Myocyte (in vitro differentiated cells): ENCODE results near the gene GPR35. TPM values are rescaled to one million over a fixed set of nuclear protein-coding genes. Genes with fewer than 3 reads are reported as not detected.

Source experiments
- DNase-seq: peaks from one replicate; pipeline ENCODE4 v3.0.0-alpha.2; 2012; ENCODE audit warnings: low read depth
- total RNA-seq: library from RNA; depleted of rRNA; stranded (reverse); fragments of >200 nt; gene quantifications from 2 replicates; pipeline ENCODE4 v1.2.3, GENCODE V29; 2014

Gene GPR35
- total RNA-seq, 1 donor from 2014 or later, result 0.56 TPM

DNA sequence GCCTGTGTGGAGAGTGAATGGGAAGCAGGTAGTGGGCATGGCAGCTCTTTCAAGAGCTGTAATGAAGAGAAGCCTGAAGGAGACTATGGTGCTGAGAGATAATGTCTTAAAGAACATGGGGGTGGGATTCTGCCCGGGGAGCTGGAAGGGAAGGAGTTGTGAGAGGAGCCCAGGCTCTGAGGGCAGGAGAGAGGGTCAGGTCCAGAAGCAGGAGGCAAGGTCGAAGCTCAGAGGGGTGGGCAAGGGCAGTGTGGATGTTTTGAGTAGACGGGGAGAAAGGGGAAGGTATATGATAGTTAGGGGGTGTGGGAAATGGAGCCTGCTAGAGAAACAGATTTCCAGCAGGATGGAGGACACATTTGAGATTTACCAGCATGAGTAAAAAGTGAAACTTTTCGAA, 36.6 kb upstream of the GPR35 start:
- no peak for DNase-seq

DNA sequence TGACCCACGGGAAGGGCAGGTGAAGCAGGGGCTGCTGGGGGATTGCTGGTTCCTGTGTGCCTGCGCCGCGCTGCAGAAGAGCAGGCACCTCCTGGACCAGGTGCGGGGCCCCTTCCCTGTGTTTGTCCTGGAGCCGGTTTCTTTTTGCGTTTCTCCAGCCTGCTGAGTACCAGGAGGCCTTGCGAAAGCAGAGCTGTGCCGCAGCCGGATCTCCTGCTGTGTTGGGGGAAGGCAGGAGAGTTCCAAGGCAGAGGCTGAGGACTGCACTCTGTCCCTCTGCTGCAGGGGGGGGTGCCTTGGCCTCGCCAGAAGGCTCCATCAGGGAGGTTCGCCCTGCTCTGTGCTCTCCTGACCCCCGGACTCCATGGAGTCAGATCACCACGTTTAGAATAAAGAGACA, 35.9 kb upstream of the GPR35 start:
- DNase-seq, result no peak

DNA sequence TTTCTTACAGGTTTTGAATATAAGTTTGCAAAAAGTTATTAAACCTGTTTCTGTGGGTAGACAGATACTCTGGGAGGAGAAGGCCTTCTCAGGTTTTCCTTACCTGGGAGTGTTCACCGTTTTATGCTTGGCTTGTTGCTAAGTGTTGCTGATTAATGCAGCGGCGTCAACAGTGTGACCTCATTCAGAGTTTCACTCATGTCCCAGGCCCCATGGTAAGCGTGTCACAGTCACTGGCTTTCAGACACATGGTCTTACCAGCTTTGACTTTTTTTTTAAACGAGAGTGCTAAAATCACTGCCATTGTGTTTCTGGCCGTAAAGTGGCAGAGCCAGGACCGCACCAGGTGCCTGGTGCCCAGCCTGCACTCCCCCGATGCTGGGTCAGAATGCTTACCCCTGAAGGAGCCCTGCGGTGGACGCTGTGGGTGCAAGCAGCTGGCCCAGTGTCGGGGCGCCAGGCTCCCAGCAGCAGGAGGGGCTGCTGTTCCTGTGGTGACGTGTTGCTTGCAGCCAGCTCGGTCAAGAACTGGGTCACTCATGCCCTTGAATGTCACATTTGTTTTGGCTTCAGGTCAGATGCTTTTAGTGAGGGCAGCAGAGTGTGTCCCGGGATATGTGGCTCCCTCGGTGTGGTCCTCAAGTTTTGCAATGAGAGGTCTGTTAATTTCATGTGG, 35.3 kb upstream of the GPR35 start:
- DNase-seq, result no peak

DNA sequence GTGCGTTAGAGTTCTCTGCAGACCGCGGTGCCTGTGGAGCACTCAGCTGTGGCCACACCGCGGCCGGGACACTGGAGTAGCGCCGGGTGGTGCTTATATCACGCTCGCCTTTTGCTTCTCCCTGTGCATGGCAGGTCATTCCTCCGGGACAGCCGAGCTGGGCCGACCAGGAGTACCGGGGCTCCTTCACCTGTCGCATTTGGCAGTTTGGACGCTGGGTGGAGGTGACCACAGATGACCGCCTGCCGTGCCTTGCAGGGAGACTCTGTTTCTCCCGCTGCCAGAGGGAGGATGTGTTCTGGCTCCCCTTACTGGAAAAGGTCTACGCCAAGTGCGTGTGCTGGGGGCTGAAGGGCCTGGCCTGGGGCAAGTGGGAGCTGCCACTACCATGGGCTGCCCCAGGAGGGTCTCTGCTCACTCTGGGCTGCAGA, 34.6 kb upstream of the GPR35 start:
- DNase-seq, result no peak

DNA sequence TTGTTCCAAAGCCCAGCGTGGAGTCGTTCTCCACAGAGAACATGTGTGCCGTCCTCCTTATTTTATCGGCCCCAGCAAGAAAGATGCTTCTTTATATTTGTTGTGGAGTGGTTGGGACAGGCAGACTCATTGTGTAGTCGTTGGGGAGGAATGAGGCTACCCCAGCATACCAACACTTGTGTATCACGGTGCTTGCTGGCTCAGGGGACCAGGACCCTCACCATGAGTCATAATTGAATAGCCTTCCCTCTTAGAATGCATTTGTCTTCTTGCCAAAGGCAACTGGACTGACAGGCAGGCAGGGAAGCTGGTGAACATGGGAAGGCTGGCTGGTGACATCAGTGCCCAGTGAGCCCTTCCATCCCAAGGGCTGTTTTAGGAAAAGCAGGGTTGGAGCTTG, 34.1 kb upstream of the GPR35 start:
- DNase-seq, result peak; percentile 48

DNA sequence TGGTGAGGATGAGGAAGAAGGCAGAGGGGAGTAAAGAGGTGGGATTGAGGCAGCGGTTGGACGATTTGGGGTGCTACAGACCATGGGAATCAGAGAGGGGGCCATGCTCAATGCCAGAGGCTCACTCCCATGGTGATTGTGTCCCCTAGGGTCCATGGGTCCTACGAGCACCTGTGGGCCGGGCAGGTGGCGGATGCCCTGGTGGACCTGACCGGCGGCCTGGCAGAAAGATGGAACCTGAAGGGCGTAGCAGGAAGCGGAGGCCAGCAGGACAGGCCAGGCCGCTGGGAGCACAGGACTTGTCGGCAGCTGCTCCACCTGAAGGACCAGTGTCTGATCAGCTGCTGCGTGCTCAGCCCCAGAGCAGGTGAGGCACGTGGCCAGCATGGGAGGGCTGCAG, 33.5 kb upstream of the GPR35 start:
- DNase-seq, result no peak

DNA sequence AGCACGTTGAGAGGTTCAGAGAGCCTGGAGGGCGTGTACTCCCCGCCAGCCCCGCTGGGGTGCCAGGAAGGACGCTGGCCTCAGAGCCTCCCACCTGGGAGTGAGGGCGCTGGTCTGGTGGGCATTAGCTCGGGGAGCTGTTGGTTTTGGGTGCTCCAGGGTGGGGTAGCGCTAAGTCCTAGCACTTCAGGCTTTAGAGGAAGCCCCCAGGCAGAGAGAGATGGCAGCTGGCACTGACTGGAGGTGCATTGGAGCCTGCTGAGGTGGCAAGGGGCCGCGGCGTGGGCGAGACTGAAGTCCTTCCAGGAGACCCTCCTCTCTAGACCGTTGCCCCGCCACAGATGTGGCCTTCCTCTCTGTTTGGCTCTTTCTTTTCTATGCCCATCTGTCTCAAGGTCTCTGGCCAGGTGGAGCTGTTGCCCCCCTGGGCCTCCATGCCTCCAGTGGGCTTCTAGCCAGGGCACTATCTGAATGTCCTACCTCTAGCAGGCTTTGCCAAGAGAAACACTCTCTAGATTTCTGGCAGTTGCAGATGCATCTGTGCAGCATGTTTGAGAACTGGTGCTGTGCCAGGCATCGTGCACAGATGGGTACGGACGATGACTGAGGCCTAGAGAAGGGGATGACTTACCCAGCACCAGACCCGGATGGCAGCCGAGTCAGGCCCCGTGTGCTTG, 32.1 kb upstream of the GPR35 start:
- no peak for DNase-seq

DNA sequence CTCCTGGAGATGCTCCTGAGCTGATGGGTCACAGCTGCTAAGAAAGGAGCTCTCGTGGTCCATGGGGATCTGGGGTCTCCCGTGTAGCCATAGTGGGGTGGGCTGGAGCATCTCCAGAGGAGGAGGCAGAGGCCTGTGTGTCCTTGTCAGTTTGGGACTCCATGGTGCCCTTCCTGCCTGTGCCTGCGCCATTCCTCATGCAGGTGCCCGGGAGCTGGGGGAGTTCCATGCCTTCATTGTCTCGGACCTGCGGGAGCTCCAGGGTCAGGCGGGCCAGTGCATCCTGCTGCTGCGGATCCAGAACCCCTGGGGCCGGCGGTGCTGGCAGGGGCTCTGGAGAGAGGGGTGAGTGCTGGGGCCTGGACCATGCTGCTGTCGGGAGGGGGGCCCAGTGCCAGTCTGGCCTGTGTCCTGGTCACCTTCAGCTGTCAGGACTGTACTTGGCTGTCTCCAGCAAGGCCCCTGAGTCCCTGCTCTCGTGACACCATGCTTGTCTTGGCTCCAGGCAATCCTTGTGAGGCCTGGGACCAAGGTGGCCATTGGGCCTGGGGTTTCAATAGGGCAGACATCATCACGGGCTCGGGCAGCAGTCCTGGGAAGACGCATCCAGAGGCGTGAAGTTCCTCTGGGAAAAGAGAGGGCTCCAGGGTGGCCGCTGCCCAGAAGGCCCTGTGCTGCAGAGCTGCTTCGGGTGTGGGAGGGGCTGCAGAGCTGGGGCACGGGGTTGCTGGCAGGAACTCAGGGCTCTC, 31.4 kb upstream of the GPR35 start:
- DNase-seq, result no peak

DNA sequence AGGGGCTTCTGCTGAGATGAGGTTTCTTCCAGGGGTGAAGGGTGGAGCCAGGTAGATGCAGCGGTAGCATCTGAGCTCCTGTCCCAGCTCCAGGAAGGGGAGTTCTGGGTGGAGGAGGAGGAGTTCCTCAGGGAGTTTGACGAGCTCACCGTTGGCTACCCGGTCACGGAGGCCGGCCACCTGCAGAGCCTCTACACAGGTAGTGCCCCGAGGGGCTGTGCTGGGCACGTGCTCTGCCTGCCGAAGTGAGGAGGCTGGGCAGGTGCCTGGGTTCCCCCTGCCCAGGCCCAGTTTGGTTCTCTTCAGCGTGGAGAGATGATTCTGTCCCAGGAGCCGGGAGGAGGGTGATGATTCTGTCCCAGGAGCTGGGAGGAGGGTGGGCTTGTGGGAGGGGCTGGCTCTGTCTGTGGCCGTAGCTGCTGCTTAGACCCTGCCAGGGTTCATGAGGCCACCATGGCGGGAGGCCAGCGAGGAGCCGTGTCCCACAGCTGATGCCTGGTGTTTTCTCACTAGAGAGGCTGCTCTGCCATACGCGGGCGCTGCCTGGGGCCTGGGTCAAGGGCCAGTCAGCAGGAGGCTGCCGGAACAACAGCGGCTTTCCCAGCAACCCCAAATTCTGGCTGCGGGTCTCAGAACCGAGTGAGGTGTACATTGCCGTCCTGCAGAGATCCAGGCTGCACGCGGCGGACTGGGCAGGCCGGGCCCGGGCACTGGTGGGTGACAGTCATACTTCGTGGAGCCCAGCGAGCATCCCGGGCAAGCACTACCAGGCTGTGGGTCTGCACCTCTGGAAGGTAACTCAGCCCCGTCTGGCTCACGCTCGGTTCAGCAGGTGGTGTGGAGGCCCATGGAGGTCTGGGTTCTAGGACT, 30.5 kb upstream of the GPR35 start:
- DNase-seq, result no peak

DNA sequence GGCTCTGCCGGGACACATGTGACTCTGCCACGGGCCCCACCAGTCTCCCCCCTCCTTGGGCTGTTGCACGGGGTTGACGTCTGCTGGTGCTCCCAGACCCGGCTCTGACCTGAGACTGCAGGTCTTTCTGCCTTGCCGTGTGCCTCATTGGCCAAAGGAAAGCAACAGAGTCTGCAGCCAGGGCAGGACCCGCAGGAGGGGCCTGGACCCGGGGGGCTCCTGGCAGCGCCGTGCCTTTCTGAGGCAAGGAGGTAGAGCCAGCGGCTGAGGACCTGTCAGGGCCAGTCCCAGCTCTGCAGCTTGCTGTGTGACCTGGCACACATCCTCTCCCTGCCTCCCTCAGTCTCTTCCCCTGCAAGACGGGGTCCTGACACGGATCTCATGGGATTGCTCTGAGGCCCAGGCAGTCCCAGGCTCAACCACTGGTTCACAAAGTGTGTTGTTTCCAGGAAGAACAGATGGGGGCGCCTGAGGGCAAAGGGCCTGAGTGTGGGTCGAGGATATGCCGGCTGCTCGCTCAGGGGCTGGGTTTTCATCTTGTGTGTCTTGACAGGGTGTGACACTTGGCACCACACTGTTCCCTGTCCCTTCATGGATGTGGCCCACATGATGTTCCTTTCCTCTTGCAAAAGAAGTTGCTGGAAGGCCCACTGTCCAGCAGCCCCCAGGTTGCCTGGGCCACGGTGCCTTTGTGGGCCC, 29.8 kb upstream of the GPR35 start:
- no peak for DNase-seq

DNA sequence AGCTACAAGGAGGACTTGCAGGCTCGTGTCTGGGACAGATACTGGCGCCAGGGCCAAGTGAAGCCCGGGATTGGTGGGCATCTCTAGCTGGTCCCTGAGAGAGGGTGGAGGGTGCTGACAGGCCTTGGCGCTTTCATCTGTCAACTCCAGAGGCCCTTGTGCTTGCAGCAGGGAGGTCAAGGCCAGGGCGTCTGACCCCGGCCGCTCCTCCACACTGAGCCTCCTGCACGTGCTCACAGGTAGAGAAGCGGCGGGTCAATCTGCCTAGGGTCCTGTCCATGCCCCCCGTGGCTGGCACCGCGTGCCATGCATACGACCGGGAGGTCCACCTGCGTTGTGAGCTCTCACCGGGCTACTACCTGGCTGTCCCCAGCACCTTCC, 29.2 kb upstream of the GPR35 start:
- DNase-seq, result no peak

DNA sequence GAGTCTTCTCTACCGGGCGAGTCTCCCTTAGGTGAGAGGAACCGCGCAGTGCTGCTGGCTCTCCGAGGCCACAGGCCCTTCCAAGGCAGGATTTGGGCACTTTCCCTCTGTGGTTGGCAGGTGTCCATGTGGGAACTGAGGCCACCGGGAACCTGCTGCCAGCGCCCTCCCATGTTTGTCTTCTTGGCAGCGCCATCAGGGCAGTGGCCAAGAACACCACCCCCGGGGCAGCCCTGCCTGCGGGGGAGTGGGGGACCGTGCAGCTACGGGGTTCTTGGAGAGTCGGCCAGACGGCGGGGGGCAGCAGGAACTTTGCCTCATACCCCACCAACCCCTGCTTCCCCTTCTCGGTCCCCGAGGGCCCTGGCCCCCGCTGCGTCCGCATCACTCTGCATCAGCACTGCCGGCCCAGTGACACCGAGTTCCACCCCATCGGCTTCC, 28.8 kb upstream of the GPR35 start:
- no peak for DNase-seq

DNA sequence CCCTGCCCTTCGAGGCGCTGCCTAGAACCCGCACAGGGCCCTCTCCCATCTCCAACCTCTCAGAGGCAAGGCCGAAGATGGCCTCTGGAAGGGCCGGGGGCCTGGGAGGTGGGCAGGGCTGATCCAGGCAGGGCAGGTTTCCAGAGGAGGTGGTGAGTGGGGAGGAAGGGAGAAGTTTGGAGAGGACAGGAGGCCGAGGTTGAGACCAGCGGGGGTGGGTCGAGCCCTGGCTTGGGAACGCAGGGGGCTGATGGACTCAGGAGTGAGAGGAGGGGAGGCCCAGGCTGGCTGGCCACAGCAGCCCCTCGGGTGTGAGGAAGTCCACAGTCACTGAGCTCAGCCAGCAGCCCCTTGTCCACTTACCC, 28.2 kb upstream of the GPR35 start:
- DNase-seq, result no peak

DNA sequence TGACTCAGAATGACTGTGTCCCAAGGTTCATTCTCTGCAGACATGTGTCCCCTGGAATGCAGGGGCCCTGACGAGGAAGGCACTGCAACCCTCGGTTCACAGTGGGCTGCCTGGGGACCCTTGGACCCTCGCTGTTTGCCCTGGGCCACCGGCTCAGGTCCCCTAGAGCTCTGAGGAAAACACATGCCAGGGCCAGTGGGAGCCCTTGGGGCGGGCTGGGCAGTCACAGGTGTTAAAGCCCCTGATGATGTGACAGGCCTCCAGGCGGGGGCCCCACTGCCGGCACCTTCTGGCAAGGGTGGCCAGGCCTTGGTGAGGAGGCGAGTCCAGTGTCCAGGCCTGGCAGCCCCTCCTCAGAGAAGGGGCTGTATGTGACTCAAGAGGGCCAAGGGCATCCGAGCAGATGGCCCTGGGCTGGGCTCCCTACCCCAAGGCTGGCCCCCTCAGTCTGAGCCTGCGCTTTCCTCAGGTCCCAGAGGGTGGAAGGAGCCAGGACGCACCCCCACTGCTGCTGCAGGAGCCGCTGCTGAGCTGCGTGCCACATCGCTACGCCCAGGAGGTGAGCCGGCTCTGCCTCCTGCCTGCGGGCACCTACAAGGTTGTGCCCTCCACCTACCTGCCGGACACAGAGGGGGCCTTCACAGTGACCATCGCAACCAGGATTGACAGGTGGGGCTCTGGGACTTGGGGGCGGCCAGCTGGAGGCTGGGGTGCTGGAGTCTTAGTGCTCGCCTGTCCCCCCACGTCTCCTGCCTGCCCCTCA, 27.7 kb upstream of the GPR35 start:
- DNase-seq, result no peak

DNA sequence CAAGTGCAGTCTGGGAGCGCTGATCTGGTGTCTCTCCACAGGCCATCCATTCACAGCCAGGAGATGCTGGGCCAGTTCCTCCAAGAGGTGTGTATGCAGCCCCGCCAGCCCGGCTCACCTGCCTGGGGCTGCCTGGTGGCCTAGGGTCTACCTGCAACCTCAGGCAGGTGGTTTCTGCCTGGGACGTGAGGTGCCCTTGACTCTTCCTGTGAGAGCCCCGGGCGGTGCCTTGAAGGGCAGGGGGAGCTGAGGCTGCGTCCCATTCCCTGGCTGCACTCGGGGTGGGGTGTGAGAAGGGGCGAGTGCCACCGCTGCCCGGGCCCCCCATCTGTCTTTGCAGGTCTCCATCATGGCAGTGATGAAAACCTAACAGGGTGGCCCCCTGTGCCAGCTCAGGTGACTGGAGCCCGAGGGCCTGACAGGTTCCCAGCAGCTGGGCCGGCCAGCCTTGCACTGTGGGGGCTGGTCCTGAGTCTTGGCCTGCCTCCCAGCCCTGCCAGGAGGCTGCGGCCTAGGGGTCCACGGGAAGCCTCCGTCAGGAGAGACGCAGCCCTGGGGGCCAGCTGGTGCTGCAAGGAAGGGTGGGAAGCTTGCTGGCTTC, 26.9 kb upstream of the GPR35 start:
- no peak for DNase-seq

DNA sequence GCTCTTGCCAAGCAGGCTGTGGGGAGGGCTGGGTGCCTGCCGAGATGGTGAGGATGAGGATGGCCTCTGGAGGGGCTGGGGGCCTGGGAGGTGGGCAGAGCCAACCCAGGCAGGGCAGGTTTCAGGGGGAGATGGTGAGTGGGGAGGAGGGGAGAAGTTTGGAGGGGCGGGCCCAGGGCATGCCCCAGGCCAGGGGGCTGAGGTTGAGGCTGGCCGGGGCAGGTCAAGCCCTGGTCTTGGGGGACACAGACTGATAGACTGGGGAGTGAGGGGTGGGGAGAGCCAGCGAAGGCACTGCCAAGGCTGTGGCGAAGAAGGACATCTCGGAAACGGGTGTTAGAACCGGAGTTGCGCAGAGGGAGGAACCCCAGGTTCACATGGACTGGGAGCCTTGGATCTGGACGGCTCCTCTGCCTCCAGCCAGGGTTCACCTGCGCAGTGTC, 26.1 kb upstream of the GPR35 start:
- no peak for DNase-seq

DNA sequence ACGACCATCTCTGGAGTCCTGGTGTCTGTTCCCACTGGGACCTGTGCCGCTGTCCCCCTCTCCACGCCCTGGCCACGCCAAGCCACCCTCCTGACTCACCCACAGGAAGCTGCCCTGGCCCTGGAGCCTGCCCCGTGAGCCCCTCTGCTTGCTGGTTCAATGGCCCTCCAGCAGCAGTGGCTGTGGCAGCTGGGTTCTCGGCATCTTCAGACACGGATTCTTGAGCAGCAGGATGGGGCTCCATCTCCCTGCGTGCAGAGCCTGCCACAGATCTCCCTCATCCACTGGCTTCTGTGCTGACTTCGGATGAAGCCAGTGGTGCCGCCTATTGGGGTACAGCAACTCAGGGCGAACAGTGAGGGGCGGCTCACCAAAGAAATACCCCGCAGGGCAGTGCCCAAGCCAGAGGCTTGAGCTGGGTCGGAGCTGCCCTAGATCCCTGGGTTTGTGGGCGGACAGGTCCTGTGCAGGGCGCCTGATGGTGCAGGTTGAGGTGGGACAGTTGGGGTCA, 24.8 kb upstream of the GPR35 start:
- no peak for DNase-seq

DNA sequence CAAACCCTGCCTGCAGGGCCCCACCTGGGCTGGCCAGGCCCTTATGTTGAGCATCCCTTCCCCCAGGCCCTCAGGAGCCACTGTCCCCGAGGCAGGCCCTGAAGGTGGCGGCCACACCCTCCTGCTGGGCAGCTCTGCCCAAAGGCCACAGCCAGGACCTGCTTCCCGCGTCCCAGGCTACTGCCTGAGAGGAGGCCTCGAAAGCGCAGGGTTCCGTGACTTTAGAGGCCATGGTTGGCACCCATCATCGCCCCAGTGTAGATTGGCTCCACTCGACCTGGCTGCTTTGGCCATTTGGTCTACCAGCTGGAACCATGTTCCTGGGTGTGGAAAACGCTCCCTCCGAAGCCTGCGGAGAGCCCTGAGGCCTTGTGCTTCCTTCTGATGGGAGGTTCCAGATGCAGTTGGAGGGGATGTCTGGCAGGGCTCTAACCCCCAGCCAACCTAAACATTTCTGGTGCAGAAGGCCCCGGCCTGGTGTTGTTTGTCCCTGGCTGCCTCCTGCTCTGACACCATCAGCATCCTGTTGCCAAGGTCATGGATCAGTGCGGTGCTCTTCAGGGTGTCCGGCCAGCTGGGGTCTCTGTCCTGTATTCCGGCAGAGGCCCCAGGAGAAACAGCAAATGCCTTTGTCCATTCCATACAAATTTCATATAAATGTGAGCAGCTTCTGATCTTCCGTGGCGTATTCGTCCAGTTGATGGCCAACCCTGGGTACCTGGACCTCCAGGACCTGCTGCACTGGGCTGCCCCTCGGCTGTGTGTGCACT, 24.0 kb upstream of the GPR35 start:
- DNase-seq, result no peak

DNA sequence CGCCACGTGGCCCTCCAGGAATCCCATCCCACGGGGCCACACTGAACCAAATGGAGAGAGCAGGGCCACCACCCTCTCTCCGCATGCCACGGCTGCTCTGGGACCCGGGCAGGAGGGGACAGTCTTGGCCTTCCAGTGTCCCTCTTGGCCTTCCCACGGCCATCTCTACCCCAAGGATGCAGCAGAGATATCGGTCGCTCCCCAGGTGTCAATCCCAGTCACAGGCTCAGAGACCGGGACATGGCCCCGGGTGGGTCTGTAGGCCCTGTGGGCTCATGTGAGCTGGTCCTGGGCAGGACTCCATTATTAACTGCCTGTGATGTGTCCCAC, 23.5 kb upstream of the GPR35 start:
- no peak for DNase-seq
